Activated effector memory CD4-positive, alpha-beta T cell treated with anti-CD3 and anti-CD28 coated beads, Interleukin-2, amount 50 U/mL, for 16 hours (primary cell): ENCODE measurements around the gene SPAG16.

Source experiments
- DNase-seq: peaks from one replicate; pipeline ENCODE4 v3.0.0-alpha.2; 2020

SPAG16 gene

GRCh38 chr2:214311931-214312749 is 1027.9 kb downstream of the SPAG16 start:
- no peak for DNase-seq

DNA sequence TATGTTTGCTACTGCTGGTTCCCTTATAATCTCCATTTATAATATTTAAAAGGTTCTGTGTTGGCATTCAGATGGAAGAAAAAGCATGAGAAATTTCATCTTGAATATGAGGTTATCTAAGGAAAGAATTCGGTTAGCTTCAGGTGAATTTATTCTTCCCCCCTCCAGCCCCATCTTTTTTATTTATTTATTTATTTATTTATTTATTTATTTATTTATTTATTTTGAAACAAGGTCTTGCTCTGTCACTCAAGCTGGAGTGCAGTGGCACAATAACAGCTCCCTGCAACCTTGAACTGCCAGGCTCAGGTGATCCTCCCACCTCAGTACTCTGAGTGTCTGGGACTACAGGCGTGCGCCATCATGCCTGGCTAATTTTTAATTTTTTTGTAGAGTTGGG is 1031.1 kb downstream of the SPAG16 start:
- DNase-seq: no peak

DNA sequence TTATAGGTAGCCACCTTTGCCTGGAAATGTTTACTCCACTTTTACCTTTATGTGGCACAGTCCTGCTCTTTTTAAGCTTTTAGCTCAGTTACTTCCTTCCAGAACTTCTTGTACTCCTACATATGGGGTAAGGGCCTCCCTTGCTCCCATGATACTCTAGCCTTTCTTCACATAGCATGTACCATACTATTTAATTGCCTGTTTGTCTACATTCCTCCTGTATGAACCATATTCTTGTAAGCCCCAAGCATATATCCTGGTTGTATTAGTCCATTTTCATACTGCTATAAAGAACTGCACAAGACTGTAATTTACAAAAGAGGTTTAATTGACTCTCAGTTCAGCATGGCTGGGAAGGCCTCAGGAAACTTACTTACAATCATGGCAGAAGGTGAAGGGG is 1035.9 kb downstream of the SPAG16 start:
- DNase-seq: no peak

- DNase-seq: no peak
Observed at GRCh38 chr2:214322662-214323061, 1038.4 kb downstream of the SPAG16 start.

DNA sequence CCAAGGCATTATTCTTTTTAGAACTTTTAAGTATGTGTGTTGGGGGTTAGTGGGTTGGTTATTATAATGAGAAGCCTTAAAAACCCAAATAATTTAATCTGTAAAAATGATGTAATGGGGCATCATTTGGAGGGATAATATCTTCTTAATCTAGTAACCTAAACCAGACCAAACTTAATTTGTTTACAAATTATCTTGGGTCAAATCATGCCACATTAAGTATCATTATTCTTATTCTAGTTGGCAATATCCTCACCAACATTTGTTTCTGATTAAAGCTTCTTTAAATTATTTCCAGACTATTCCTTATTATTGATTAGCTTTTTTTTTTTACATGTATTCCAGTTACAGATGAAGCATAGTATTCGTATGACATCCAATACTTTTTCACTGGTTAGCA is 1041.1 kb downstream of the SPAG16 start:
- no peak for DNase-seq

DNA sequence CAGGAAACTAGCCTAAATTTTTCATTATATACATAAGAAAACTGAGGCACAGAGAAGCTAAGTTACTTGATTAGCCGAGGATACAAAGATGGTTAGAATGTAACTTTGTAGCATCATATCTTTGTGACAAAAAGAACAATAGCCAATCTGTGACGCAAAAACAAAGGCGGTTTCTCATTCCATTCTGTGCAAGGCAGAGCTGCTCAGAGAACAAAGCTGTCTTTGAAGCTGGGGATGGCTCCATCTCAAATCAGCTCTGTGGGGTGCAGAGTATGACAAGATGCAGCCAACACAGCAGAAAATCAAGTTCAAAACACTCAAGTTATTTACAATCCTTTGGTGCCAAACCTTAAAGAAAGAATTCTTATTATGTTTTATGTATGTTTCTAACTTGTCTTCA is 1044.7 kb downstream of the SPAG16 start:
- DNase-seq: no peak

GRCh38 chr2:214341646-214342045 is 1057.4 kb downstream of the SPAG16 start:
- no peak for DNase-seq

- no peak for DNase-seq
Observed at GRCh38 chr2:214358506-214358905, 1074.2 kb downstream of the SPAG16 start.

DNA sequence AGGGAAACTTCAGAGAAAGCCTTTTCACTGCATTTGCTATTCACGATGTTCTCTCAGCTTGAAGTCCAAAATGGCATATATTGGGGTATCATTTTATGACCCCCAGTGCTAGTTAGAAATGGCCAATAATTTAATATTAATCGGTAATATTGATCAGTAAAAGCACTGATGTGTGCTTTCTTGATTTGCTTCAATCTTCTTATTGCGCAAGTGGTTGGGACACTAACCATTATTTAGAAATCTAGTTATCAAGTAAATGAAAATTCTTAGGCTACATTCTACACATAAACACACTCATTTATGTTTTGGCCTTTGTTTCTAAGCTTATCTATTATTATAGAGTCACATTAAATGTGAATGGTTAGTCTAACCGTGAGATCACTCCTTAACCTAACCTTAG is 1076.9 kb downstream of the SPAG16 start:
- no peak for DNase-seq

GRCh38 chr2:214365549-214365948 is 1081.3 kb downstream of the SPAG16 start:
- no peak for DNase-seq

DNA sequence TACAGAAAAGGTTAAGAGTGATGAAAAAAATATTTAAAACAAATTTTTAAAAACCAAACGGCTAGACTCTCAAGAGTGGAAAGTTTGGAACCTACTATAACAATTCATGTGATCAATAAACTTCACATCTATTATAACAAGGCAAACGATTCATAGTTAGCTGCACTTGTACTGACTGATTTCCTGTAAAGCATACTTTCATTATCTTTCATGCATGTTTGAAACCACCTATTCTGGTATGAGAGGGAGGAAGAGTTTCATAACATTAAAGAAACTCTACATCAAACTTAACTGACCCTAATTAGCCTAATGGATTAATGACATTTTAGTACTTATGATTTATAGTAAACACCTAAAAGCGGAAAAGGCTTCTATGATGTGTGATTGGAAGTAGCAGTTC is 1082.9 kb downstream of the SPAG16 start:
- no peak for DNase-seq

DNA sequence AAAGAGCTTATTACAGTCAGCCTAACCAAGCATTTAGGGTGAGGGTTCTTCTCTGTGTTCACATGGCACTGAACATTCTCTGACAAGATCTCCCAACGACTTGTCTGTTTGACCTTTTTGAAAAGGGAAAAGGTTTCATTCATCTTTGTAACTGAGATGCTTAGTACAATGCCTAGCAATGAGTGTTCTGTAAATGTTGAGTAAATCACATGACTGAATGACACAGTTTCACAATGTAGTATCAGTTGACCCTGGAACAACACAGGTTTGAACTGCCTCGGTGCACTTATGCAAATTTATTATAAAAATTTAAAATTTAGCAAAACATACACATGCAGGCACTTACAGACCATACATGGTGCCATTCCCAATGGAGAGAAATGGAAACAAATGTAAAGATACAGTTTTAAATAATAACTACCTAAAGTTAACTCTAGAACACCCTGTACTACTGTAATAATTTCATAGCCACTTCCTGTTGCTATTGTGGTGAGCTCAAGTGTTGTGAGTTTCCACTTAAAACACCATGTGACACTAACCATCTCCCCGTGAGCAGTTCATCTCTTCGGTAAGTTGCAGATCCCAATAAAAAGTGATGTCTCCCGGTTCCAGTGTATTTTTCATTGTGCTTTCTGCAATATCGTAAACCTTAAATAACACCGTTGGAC is 1092.5 kb downstream of the SPAG16 start:
- DNase-seq: no peak

DNA sequence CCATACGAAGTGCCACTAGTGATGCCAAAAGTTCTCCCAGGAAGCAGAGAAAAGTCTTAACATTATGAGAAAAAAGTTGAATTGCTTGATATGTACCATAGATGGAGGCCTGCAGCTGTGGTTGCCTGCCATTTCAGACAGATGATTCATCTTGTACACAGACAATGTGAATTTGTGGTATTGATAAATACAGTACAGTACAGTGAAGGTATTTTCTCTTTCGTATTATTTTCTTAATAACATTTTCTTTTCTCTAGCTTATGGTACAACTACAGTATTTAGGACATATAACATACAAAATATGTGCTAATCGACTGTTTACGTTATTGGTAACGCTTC is 1093.0 kb downstream of the SPAG16 start:
- no peak for DNase-seq

DNA sequence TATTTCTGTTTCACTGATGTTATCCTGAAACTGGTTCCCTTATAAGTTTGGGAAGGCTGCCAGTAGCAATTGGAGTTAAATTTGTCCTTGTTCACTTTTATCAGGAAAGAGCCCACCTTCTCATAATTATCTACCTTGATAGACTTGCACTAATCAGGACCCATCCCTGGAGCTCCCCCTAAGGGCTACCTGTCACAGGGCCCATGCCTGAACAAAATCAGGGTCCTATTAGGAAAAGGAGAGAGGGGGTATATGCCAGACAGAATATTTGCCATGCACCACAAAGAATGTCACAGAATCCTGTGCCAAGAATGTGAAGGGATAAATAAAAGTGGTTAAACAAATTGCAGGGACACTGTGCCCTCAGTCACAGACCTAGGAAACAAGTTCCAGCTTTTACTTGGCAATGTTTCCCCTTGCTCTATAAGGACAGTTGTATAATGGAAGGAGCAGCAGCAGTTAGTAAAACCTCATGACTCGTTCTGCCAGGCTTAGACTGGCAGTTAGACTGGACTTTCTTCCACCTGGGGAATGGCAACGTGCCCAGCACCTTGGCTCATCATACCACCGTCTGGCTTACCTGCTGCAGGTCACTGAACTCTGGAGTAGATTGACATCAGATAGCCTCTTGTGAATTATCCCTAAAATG is 1094.3 kb downstream of the SPAG16 start:
- DNase-seq: no peak

DNA sequence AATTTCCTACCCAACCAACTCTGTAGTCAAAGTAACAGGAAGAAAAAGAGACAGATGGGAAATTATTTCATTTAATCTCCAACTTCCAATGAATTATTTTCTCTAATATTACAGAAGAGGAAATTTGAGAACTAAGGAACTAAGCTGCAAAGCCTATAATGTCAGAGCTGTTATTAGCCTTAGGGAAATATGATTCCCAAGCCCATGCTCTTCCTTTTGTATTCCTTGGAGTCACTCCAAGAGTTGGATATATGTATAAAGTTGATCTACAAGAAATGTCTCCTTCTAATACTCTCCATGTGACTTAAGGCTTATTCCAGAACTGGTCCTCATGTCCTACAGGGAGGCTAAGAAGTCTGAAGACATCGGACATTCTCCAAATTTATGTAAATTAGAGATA is 1095.0 kb downstream of the SPAG16 start:
- no peak for DNase-seq

DNA sequence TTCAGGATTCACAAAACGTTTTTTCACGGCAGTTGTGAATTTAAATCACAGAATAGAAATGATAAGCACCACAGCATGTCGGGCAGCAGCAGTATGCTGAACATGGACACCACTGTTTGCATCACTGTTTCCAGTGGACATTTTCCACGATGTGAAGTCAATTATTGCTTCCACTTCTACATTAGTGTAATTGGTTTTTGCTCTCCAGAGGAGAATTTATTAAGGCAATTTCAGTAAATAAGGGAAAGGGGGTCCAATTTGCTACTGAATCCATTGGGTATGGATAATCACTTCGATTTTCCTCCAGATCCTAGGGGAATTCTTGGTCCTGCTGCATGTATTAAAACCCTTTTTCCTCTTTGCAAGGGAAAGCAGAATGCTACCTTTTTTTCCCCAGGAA is 1096.4 kb downstream of the SPAG16 start:
- DNase-seq: no peak

DNA sequence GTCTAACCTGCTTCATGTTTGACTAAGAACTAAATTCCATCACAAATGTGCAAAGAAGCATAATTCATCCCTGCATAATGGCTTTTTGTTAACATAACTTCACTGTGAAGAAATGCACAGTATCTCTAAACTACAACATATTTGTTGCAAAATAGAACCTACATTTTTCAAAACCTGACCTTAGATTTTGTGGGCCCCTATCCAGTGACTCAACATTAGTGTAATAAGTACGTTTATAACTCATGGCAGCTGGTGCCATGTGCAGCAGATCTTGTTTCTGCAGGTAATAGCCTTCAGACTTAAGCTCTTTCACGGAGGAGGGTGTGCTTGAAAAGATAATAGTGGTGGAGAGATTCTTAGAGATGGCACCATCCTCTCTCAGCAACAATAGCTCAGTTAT is 1098.0 kb downstream of the SPAG16 start:
- DNase-seq: no peak

- no peak for DNase-seq
Observed at GRCh38 chr2:214386720-214387119, 1102.5 kb downstream of the SPAG16 start.

GRCh38 chr2:214389334-214389733 is 1105.1 kb downstream of the SPAG16 start:
- DNase-seq: no peak

- DNase-seq: no peak
Observed at GRCh38 chr2:214393796-214394195, 1109.5 kb downstream of the SPAG16 start.

GRCh38 chr2:214395040-214395439 is 1110.8 kb downstream of the SPAG16 start:
- DNase-seq: no peak

- DNase-seq: no peak
Observed at GRCh38 chr2:214401580-214401979, 1117.3 kb downstream of the SPAG16 start.

GRCh38 chr2:214410128-214410775 is 1126.0 kb downstream of the SPAG16 start:
- DNase-seq: no peak
